ENCODE measurements around the gene GPR15LG.

GRCh38 chr10:84152769-84153168 lies 20.8 kb upstream of the GPR15LG start:
- no peak for TF ChIP-seq EZH2 (optimal IDR thresholded peaks at IDR 0.05; ENCODE audit: low read depth, low read length)
- TF ChIP-seq, protein P1, sequence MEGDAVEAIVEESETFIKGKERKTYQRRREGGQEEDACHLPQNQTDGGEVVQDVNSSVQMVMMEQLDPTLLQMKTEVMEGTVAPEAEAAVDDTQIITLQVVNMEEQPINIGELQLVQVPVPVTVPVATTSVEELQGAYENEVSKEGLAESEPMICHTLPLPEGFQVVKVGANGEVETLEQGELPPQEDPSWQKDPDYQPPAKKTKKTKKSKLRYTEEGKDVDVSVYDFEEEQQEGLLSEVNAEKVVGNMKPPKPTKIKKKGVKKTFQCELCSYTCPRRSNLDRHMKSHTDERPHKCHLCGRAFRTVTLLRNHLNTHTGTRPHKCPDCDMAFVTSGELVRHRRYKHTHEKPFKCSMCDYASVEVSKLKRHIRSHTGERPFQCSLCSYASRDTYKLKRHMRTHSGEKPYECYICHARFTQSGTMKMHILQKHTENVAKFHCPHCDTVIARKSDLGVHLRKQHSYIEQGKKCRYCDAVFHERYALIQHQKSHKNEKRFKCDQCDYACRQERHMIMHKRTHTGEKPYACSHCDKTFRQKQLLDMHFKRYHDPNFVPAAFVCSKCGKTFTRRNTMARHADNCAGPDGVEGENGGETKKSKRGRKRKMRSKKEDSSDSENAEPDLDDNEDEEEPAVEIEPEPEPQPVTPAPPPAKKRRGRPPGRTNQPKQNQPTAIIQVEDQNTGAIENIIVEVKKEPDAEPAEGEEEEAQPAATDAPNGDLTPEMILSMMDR (IDR thresholded peaks at IDR 0.05; ENCODE audit: low read length) = no peak
